ENCODE measurements around the gene DLG2.

GRCh38 chr11:84103096-84103495 is 1524.0 kb downstream of the DLG2 start:
- TF ChIP-seq EZH2 (IDR thresholded peaks at IDR 0.05; ENCODE audit: borderline replicate concordance, low read length) = no peak
- TF ChIP-seq, protein P1, sequence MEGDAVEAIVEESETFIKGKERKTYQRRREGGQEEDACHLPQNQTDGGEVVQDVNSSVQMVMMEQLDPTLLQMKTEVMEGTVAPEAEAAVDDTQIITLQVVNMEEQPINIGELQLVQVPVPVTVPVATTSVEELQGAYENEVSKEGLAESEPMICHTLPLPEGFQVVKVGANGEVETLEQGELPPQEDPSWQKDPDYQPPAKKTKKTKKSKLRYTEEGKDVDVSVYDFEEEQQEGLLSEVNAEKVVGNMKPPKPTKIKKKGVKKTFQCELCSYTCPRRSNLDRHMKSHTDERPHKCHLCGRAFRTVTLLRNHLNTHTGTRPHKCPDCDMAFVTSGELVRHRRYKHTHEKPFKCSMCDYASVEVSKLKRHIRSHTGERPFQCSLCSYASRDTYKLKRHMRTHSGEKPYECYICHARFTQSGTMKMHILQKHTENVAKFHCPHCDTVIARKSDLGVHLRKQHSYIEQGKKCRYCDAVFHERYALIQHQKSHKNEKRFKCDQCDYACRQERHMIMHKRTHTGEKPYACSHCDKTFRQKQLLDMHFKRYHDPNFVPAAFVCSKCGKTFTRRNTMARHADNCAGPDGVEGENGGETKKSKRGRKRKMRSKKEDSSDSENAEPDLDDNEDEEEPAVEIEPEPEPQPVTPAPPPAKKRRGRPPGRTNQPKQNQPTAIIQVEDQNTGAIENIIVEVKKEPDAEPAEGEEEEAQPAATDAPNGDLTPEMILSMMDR (conservative IDR thresholded peaks at IDR 0.05 in 1 of 2, IDR thresholded peaks at IDR 0.05 in 1 of 2; ENCODE audit: extremely low read depth in 1 of 2, insufficient read depth in 1 of 2, low read depth in 1 of 2, low read length in 2 of 2) = no peak
